GM18858 (cell line): Measurements from ENCODE around the gene VSTM2B.

Experiments
- ATAC-seq: cut with Tn5 transposase; IDR thresholded peaks from one replicate; pipeline ENCODE4 v1.9.1; 2021; ENCODE audit not compliant: unreplicated experiment

The VSTM2B gene

GRCh38 chr19:29529646-29530539, 4.1 kb downstream of the VSTM2B start:
- no peak for ATAC-seq

- ATAC-seq = no peak
Measured at GRCh38 chr19:29530540-29531457, 5.0 kb downstream of the VSTM2B start.

- ATAC-seq = no peak
Measured at GRCh38 chr19:29531458-29532025, 5.7 kb downstream of the VSTM2B start.

GRCh38 chr19:29532097-29532496, 6.3 kb downstream of the VSTM2B start:
- ATAC-seq = no peak

DNA sequence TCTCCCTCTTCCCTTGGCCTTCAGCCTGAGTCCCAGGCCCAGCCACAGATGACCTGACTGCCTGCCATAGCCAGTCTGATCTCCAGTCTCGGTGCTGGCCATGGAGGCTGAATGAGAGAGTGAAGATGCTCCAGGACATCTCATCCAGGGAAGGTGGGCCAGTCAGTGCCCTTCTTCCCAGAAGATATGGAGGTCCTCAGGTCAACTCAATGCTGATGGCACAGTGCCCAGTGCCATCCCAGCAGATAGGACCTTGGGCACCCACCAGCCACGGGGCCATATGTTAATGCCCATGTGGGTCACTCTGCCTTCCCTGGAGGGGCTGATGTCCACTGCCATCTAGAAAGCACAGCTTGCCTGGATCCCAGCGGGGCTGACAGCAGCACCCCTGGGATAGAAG, 7.2 kb downstream of the VSTM2B start:
- no peak for ATAC-seq

DNA sequence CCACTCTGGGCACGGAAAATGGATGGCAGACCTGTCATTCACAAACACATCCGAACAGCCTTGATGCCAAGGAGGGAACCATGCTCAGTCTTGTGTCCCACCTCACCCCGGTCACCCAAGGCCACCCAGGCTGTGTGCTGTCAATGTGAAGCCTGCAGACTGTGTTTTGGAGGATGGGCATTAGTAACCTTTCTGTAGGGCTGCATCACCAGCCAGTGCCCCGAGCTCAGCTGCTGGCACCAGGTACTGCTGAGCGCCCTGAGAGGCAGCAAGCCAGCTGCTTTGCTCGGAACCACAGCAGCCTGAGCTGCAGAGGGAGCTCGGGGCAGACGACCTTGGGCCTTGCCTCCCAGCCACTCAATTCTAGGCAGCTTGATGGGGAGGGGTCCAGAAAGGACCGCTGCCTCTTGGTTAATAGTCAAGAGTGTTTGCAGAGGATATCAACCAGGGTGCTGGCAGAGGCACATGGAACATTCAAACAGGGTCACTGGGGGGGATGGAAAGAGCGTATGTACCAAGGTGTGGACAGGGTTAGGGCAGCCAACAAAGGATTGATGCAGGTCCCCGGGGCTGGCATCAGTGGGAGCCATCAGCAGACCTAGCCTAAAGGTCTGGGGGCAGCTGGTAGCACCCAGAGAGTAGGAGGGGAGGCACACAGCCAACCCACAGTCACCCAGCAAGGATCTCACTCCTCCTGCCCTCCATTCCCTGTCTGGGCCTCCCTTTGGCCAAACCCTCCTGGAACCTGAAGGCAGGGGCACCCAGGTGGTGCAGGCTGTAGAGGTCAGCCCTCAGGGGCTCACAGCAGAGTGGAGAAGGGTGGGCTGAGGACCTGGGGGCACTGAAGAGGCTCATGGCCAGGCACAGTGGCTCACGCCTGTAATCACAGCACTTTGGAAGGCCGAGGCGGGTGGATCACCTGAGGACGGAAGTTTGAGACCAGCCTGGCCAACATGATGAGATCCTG, 8.1 kb downstream of the VSTM2B start:
- ATAC-seq = no peak

DNA sequence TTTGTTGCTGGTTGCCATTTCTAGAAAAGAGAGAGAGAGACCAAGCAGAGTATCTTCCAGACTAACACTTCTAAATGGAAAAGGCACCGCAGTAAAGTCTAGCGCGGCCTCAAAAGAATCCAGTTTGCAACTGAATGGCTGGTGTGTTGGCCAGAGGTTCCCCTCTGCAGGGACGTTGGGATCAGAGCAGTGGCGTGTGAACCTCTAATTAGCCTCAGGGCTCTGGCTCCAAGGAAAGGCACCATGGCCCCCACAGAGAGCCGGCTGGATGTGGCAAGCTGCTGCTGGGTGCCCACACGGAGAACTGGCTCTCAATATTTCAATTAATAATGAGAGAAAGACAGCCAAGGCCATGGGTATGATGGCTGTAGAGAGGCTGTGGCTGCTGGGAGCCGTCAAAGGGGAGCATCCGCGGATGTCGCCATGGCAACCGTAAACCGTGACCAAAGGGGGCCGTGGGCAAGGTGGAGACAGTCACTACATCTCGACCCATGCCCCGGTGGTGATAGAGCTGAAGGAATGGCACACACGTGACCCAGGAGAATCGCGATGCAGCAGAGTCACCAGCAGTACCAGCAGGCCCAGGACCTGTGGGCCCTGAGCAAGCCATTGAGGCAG, 9.5 kb downstream of the VSTM2B start:
- no peak for ATAC-seq

DNA sequence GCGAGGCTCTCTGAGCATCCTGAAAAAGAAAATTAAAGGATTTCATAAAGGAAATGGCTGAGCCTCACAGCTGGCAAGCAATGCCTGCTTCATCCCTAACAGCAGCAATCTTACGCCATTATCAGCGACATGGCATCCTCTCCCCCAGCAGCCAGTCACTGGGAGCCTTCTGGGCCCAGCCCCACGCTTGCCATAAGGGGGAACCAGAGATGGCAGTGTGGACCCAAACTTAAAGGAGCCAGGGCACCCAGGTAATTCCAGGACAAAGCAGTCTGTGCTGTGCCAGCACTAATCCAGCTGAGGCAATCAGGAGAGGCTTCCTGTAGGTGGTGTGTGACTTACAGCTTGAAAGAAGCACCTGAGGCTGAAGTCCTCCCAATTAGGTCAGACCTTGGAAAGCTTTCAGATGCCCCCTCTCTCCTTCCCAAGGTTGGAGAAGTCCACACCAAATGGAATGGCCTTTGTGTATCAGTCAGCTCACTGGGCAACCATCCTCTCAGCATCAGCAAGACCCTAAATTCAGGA, 10.3 kb downstream of the VSTM2B start:
- no peak for ATAC-seq

DNA sequence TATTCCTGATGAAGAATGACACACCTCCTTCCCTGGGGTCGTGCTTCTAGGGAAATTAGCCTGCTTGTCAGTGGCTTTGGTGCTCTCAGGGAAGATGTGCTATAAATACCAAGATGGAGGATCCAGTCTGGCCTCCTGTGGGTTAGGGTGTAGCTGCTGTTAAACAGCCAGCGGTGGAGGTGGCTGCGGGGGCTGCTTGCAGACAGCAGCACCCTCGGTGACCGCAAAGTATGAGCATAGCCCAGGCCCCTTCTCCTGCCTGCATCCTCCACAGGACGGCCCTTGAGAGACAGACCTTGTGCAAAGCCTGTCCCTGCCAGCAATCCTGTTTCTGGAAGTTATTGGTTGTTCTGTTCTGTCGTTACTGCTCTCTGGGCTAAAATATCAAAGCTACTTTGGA, 11.4 kb downstream of the VSTM2B start:
- no peak for ATAC-seq

- ATAC-seq = no peak
Measured at GRCh38 chr19:29537601-29538000, 11.8 kb downstream of the VSTM2B start.

- no peak for ATAC-seq
Measured at GRCh38 chr19:29538146-29538545, 12.4 kb downstream of the VSTM2B start.

- ATAC-seq = no peak
Measured at GRCh38 chr19:29538651-29539050, 12.9 kb downstream of the VSTM2B start.

GRCh38 chr19:29539131-29539530, 13.3 kb downstream of the VSTM2B start:
- ATAC-seq = no peak

GRCh38 chr19:29539670-29540069, 13.9 kb downstream of the VSTM2B start:
- ATAC-seq = no peak

DNA sequence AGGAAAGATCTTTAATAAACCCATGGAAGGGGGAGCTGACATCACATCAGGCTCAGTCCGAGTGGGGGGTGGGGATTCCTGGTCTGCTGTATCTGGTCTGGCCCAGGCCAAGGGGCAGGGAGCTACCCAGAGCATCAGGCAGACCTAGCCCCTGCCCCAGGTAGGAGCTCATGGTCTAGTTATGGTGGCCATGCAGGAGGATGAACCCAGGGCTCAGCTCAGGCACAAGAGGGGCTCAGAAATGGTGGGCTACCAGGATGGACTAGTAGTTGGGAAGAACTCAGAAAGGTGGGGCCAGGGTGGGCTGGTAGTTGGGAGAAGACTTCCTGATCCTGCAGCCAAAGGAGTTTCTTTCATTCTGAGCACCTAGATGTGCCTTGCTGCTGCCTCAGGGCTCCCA, 14.3 kb downstream of the VSTM2B start:
- ATAC-seq = no peak

DNA sequence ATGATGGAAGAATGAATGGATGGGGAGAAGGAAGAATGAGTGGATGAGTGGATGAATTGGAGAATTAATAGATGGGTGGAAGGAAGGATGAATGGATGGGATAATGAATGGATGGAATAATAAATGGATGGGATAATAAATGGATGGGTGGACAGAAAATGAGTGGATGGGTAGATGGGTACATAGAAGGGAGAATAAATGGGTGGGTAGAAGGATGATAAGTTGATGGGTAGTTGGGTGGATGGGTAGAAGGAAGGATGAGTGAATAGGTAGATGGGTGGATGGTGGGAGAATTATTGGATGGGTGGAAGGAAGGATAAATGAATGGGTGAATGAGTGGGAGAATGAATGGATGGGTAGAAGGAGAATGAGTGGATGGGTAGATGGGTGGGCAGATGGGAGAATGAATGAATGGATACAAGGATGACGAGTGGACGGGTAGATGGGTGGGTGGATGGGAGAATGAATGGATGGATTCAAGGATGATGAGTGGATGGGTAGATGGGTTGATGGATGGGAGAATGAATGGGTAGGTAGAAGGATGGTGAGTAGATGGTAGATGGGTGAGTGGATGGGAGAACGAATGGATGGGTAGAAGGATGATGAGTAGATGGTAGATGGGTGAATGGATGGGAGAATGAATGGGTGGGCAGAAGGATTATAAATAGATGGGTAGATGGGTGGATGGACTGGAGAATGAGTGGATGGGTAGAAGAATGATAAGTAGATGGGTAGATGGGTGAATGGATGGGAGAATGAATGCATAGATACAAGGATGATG, 15.9 kb downstream of the VSTM2B start:
- no peak for ATAC-seq

- no peak for ATAC-seq
Measured at GRCh38 chr19:29542327-29542726, 16.5 kb downstream of the VSTM2B start.

DNA sequence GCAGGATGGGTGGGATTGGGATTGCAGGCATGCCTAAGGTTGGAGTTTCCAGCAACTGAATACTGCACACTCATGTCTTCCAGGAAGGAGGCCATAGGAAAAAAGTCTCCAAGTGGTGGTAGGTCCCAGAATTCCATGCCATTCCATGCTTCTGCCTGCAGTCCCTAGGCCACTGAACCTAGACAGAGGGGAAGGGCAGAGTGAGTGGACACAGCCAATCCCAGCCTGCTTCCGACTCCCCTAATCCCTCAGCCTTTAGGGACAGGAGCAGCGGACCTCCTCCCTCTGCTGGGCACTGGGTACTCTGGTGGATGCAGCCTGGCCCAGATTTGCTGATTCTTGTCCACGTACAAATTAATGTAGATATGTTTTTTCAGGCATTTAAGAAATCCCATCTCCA, 17.0 kb downstream of the VSTM2B start:
- ATAC-seq = no peak

GRCh38 chr19:29543381-29543780, 17.6 kb downstream of the VSTM2B start:
- ATAC-seq = no peak
